Dedifferentiated amniotic fluid mesenchymal stem cell (primary cell): ENCODE data around the gene PLEKHG1.

Experiments used
- DNase-seq: peaks from one replicate; pipeline ENCODE4 v3.0.0-alpha.2; 2016; ENCODE audit errors: extremely low spot score

The PLEKHG1 gene

DNA sequence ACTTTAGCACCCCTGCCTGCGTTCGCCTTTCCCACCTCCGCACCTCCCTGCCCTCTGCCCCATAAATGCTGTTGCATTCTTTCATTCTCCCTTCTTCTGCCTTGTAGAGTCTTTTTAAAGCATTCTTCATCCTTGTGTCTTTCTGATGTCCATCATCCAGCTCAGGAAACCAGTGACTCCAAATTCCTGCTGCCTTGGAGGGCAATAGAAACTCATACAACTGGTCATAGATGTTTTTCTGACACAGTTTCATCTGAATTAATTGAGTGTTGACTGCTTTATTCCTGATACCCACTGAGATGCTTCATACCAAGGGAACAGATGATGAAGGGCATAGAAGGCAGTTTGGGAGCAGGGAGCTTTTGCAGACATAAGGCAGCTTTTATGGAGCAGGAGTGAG is 19.6 kb downstream of the PLEKHG1 start:
- no peak for DNase-seq

- no peak for DNase-seq
These were observed 20.6 kb downstream of the PLEKHG1 start for GRCh38 chr6:150620244-150620643.

- no peak for DNase-seq
These were observed 21.1 kb downstream of the PLEKHG1 start for GRCh38 chr6:150620763-150621162.

DNA sequence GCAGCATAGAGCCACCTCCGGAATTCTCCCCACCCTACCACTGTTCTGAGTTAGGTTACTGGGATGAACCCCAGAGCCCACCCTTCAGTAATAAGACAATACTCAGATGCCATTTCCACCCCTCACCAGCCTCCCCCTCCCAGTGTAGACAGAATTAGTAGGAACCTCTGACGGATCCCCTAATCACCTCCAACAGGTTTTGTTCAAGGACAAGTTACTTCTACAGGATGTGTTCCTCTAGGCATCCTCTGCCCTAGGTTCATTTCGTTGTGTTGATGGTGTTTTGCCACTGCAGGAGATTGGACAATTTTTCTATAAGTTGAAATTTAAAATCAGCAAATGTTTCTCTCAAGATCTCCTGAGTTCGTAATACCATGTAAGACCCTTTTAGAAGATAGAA is 22.8 kb downstream of the PLEKHG1 start:
- no peak for DNase-seq

- DNase-seq = no peak
These were observed 23.5 kb downstream of the PLEKHG1 start for GRCh38 chr6:150622941-150623874.

DNA sequence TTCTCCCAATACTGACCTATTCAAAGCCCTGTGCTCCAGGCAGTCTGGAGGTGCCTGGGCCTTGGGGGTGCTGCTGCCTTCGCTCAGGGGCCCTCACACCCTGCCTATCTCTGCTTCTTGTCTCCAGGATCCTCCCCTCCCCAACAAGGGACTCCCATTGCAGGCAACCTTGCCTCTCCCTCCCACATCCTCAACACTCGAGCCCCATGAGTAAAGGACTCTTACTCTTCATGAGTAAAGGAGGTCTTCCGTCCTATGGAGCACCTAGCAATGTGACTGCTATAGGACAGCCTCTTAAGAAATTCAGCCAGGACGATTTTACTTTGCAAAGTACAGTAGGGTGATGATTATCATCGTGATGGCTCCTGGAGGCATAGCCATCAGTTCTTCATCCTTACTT is 24.5 kb downstream of the PLEKHG1 start:
- no peak for DNase-seq

- no peak for DNase-seq
These were observed 26.2 kb downstream of the PLEKHG1 start for GRCh38 chr6:150625927-150626326.

GRCh38 chr6:150627154-150627553 is 27.5 kb downstream of the PLEKHG1 start:
- DNase-seq = no peak

DNA sequence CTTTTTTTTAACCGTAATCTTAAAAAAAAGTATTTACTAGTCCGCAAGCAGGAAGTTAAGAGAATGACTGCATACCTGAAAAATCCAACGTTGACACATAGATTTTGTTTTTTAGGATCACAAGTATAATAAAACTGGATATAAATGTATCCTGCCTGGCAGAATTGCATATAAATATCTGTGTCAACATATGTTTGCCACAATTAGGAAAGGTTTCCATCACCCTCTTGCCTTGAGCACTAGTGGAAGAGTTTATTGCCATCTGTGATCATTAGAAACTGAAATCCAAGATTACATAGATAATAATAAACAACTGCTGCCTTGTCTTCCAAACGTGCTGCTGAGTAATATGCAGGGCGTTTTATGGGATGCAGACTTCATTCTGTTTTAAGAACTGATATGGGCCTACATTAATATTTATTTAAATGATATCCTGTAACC is 27.9 kb downstream of the PLEKHG1 start:
- DNase-seq = no peak

- no peak for DNase-seq
These were observed 29.2 kb downstream of the PLEKHG1 start for GRCh38 chr6:150628908-150629307.

GRCh38 chr6:150631283-150631983 is 31.7 kb downstream of the PLEKHG1 start:
- DNase-seq = no peak

DNA sequence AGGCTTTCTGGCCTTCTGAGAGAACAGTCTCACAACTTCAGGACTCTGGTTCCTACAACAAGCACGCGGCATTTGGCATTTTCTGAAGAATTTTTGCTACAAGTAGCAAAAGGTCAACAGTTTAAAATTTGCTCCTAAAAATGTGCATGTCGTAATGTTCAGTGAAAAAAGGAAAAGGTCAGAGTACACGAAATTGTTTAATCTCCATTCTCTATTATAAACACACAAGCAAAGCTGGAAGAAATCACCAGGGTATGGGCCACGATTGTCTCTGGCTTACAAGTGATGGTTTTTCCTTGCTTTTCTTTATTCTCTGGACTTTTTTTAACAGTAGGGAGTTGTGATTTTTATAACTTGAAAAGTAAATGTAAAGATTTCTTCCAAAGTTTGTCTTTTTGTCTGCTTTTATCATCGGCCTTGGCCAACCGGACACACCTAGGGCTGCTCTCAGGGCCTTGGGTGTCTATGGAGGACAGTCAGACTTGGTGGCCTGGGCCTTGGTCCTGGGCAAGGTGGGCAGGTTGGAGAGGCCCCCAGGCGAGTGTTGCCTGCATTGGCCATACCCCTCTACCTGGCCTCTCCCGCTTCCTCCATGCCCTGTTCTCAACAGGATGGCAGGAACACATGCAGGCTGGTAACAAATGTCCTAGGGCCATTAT is 32.4 kb downstream of the PLEKHG1 start:
- DNase-seq = no peak

GRCh38 chr6:150632785-150633485 is 33.2 kb downstream of the PLEKHG1 start:
- no peak for DNase-seq

GRCh38 chr6:150633486-150633834 is 33.8 kb downstream of the PLEKHG1 start:
- DNase-seq = no peak

GRCh38 chr6:150634176-150634963 is 34.7 kb downstream of the PLEKHG1 start:
- no peak for DNase-seq

GRCh38 chr6:150634964-150635292 is 35.2 kb downstream of the PLEKHG1 start:
- DNase-seq = no peak

DNA sequence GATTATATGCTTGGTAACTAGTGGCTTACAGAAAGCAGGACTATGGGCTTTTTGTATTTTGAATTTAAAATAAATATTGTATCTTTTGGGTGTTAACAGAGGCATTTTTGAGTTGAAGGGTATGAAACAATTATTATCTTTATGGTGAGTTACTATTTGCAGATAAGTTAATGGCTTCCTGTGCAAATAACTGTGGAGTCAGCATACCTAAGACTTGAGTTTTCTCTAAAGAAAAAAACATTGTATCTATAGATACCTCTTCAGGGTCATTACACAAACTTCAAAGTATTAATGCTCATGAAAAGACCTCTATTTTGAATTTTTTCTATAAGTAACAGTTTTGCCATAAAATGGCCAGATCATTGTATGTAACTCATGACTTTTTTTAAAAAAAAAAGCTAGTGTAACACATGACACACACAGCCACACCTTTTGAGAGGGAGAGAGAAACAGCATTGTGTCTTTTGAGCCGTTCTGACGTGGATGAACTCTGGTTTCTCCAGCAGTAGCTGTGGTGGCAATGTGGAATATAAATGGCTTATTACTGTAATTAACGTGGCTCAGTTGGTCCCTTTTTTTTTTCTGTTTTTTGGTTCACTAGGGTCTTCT is 36.3 kb downstream of the PLEKHG1 start:
- DNase-seq = no peak

GRCh38 chr6:150636808-150637207 is 37.1 kb downstream of the PLEKHG1 start:
- no peak for DNase-seq

DNA sequence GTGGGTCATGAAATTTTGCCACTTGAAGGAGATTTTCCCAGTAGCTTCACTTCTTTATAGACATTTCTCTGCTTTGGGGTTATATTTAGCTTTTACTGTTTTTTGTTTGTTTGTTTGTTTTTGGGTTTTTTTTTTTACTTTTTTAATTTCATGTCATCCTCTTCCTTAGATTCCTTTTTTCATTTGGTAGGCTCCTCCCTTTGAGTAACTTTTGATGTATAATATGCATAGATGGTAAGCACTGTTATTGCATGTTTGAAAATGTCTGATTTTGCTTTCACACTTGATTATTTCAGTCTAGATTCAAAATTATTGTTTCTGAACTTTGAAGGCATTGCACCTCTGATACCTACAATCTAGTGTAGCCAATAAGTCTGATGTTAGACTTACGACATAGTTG is 37.6 kb downstream of the PLEKHG1 start:
- DNase-seq = no peak

GRCh38 chr6:150638267-150638666 is 38.6 kb downstream of the PLEKHG1 start:
- no peak for DNase-seq

DNA sequence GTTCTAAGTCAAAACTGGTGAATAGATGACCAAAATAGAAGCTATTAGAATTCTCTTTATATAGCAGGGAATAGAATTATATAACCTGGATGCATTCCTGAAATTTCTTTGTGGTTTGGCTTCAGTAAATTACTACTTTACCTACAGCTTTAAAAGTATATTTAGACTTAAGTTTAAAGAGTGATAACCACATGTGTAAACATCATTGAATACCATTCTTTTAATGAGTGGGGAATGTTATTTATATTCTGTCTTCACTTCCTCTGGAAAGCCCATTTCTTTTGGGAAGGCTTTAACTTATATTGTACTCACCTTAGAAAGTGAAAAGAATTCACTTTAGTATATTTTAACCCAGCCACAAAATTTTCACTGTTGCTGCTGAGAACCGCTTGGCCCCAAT is 39.1 kb downstream of the PLEKHG1 start:
- DNase-seq = no peak
